Retinal pigment epithelial cell (primary cell): ENCODE measurements around the gene S100A1.
"Not testable (repeated sequence)": the region's sequence is repeated elsewhere in the genome, so short reads cannot be mapped to it uniquely, and the experiment has no call there.

ENCODE experiments used
- DNase-seq: peaks from one replicate; pipeline ENCODE4 v3.0.0-alpha.2; 2010; ENCODE audit warnings: low read depth
- H3K4me3 ChIP-seq: 2 replicates; pipeline ENCODE4 v1.5.1; 2011; ENCODE audit warnings: mild to moderate bottlenecking, low read length, control low read depth, moderate library complexity
- CTCF ChIP-seq: conservative IDR thresholded peaks from 2 replicates; pipeline ENCODE4 v1.5.1; 2011; ENCODE audit warnings: low read depth, low read length, control low read depth, inconsistent platforms

Gene S100A1

GRCh38 chr1:153587314-153587713, 40.9 kb upstream of the S100A1 start:
- no peak overlapping the region for H3K4me3 ChIP-seq
- TF ChIP-seq CTCF: no peak
- no peak for DNase-seq

- DNase-seq, H3K4me3 ChIP-seq: not testable (repeated sequence)
These were observed 40.2 kb upstream of the S100A1 start for GRCh38 chr1:153588033-153588432.

- H3K4me3 ChIP-seq: no peak overlapping the region
- DNase-seq: no peak
- no peak for TF ChIP-seq CTCF
These were observed 39.8 kb upstream of the S100A1 start for GRCh38 chr1:153588482-153588881.

- DNase-seq: no peak
- no peak for TF ChIP-seq CTCF
- H3K4me3 ChIP-seq: no peak overlapping the region
These were observed 35.5 kb upstream of the S100A1 start for GRCh38 chr1:153592748-153593147.

- DNase-seq: no peak
- no peak overlapping the region for H3K4me3 ChIP-seq
- no peak for TF ChIP-seq CTCF
These were observed 31.0 kb upstream of the S100A1 start for GRCh38 chr1:153597206-153597605.

DNA sequence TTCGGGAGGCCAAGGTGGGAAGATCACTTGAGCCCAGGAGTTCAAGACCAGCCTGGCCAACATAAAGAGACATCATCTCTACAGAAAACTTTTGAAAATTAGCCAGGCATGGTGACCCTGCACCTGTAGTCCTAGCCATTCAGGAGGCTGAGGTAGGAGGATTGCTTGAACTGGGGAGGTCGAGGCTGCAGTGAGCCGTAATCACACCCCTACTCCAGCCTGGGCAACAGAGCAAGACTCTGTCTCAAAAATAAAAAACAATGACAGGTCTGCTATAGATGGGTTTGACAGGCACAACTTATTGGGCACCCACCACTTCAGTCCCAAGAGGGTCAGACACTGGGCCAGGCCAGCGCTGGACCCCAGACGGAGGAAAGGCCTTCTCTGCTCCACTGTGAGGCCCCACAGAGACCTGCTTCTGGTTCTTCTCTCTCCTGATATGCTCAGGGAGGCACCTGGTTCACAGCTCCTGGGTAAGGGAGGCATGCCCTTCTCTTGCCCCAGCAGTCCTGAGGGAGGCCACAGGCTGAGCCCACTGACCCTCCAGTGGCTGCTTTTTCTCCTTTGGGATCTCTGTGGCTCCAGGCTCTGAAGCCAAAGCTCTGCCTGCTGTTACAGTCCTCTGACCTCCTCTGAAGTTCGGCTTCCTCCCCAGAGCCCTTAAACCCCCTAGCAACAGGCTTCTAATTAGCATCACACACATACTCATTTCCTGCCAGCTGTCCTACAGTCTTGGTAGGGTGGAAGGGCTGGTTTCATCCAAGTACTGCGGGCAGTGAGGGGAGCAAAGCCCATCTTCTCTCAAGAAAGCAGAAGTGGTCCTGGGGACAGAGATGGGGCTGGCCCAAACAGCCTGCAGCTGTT, 29.7 kb upstream of the S100A1 start:
- no peak for DNase-seq
- H3K4me3 ChIP-seq: no peak overlapping the region

DNA sequence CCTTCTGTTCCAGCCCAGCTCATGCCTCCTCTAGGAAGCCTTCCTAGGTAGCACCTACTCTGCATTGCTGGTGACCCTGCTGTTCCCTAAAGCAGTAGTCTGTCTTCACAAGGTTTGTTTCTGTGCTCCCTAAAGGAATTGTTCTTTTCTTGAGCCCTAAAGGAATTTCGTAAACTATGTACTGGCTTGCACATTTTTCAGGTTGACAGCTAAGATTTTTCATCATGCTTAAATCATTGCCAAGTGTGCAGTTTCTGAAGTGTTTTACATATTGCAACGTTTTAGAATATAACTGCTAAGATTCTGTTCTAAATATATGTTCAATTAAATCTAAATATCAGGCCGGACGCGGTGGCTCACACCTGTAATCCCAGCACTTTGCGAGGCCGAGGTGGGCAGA, 28.4 kb upstream of the S100A1 start:
- no peak for TF ChIP-seq CTCF
- DNase-seq: no peak
- H3K4me3 ChIP-seq: no peak overlapping the region

More for the DNA sequence above, 29.7 kb upstream of the S100A1 start:
- no peak for TF ChIP-seq CTCF

GRCh38 chr1:153602749-153603148, 25.5 kb upstream of the S100A1 start:
- TF ChIP-seq CTCF: no peak
- no peak for DNase-seq
- H3K4me3 ChIP-seq: no peak overlapping the region
